H4 (cell line): Measurements from ENCODE around the gene SNX8. TPM values are rescaled to one million over a fixed set of nuclear protein-coding genes. Genes with fewer than 3 reads are reported as not detected.

Experiments
- DNase-seq: peaks from one replicate; pipeline ENCODE4 v3.0.0-alpha.2; 2015; ENCODE audit warnings: low spot score
- total RNA-seq: library from RNA; depleted of rRNA; stranded (reverse); fragments of >200 nt; shearing (Covaris generic); gene quantifications from 2 replicates; pipeline ENCODE4 v1.2.3, GENCODE V29; 2014

SNX8 gene
- total RNA-seq, 1 experiment from 2014 or later, result 27.7 TPM

DNA sequence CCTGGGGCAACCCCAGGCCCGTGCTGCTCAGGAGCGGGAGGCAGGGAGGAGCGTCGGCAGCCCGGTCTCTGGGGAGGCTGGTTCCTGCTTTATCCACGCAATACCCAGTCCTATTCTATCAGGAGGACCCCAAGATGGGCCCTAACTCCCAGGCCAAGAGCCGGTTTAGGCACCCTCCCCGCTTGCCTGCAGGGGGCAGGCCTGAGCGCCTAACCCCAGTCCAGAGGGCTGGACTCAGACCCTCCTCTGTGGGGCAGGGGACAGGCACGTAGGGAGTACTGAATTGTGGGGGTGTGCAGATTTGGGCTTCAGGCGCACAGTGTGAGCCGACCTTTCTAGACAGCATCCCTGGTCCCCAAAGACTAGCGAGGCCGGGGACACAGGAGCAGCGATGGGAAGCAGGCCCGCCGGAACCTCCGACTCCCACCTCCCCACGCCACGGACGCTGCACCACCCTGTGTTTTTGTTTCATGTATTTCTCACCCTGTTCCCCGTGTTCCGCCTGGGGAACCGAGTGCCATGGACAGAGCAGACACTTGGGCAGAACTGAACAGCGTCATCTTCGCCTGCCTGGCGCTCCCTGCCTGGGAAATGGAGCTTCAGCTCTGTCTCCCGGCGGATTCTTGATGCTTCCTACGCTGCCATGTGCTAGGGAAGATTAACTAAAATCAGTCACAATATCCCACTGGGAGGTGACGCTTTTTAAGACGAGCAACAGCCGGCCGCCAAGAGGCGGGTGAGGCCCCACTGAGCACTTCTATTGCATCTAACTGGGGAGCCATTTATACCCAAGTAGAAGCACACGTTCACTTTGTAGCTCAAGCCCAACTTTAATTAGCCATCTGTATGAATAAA is 66.9 kb downstream of the SNX8 start:
- DNase-seq, result no peak

DNA sequence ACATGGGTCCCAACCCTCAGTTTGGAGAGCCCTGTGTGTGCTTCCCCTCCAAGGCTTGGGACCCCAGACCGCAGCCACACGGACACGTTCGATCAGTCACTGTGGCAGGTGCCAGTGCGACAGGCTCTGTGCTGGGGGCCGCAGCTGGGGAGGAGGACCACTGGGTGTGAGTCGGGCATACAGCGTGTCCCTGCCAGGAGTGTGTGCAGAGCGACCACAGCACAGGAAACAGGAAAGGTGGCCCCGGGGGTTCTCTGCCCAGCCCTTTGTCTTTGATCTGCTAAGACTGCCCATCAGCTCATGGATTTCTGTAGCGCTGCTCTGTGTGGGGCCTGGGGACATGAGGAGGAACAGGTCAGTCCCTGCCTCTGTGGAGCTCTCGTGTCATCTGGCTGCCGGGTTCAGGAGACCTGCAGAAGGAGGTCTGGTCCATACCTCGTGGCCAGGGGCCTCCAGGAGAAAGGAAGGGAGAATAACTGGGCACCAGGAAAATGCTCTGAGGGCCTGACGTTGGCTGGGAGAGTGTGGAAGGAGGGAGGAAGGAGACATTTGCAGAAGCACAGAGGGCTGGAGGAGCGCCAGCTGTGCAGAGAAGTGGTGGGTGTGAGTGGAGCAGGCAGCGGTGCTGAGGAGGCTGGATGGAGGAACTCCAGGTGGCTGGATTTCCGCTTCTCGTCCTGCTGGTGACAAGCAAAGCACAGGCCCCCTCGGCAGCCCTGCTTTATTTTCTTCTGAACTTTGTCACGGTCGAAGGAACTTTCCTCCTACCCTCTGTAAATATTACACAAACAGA is 68.2 kb downstream of the SNX8 start:
- DNase-seq, result no peak

DNA sequence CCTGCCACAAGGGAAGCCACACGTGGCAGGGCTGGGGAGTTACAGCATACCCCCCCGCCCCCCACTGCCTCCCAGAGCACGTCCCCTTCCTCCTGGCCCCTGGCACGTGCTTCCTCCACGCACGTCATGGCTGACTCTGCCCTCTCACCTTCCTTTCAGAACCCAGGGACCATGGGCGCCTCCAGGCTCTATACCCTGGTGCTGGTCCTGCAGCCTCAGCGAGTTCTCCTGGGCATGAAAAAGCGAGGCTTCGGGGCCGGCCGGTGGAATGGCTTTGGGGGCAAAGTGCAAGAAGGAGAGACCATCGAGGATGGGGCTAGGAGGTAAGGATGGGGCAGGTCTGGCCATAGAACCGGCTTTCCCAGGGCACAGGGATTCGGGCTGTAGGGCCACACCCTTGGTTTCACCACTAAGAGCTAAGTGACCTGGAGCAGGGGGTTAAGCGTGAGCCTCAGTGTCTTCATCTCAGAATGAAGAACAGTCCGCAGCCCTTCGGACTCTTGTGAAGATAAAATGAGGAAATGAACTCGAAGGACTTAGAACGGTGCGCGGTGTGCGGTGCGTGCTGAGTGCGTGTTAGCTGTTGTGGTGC is 69.7 kb downstream of the SNX8 start:
- DNase-seq, result no peak

DNA sequence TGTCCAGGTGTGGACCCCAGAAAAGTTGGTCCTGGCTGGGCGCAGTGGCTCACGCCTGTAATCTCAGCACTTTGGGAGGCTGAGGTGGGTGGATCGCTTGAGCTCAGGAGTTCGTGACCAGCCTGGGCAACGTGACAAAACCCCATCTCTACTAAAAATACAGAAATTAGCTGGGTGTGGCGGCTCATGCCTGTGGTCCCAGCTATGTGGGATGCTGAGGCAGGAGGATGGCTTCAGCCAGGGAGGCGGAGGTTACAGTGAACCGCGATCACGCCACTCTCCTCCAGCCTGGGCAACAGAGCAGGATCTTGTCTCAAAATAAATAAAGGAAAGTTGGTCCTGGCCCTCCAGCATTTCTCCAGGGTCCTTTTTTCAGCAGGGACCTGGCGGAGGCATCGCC is 70.8 kb downstream of the SNX8 start:
- peak; percentile 63 for DNase-seq

DNA sequence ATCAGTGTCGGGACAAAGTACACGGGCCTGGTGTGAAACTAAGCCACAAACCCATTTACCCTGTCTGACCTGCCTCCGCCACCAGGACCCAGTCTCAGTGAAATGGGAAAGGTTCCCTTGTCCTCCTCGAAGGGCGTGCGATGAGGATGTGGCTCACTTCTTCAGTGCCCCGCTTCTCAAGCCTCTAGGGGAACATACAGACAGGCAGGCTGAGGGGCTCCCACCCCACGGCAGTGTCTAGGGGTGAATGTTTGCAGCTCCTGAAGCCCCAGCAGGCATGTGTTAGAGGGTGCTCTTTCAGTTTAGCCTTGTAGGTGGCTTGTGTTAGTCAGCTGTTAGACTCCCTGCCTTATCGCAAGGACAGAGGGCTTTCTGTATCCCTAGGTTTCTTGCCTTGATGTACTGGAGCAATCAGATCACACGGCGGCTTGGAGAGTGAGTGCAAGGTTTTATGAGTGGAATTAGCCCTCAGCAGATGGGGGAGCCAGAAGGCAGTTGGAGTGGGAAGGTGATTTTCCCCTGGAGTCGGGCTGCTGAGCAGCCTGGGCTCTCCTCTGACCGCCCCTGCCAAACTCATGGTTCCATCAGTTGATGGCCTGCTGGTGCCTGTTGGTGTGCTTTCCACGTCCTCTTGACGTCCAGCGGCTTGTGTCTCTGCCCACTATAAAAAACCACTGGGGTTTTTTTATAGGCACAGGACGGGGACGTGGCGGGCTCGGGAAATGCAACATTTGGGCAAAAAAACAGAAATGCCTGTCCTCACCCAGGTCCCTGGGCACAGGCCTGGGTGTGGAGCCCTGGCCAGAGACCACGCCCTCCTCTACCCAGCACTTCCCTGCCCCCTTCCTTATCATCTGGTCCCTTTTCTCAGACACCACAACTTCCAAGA is 71.5 kb downstream of the SNX8 start:
- no peak for DNase-seq

DNA sequence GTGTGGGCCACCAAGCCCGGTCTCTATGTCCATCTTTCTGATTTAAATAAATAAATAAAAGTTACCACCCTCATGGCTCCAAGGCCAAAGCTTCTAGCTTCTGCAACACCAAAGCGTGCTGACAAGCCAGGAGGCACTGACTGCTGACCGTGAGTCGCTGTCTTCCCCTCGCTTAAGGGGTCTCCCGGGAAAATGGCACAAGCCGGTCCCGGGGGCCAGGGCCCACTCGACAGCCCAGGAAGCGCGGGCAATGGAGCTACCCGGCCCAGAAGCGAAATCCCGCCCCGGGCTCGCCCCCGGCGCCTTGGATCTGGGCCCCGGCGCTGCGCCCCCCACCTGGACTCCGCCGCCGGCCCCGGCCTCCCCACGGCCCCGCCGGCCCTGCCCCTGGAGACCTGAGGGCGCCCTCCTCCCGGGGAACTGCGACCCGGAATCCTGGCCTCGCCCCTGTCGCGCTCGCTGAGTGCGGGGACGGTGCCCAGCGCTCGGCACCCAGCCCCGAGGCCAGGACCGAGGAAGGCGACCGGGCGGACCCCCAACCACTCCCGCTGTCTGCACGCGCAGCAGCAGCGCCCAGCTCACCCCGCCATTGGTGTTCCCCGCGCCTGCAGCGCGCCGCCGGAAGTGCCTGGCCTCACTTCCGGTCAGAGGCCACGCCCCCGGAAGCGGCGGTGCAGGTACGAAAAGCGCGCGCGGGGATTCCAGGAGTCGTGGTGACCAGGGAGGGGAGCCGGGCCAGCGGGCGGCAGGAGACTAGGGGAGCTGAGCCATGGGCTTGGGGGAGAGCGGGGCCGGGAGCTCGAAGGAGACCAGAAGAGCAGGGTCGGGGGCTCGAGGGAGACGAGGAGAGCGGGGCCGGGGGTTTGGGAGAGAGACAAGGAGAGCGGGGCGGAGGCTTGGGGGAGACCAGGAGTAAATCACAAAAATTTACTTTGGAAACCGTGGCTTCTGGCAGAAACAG is 72.4 kb downstream of the SNX8 start, which contains the start of the genes MRM2 and NUDT1:
Gene MRM2, minus strand, starts transcription at position 626 of the 961 bp plus-strand sequence. Its CDS starts 36 bp downstream, at position 590.
Gene NUDT1, plus strand, starts transcription at position 647 of the 961 bp plus-strand sequence. CDS start 2,349 bp downstream, outside the sequence.
- peak; percentile 87 for DNase-seq

DNA sequence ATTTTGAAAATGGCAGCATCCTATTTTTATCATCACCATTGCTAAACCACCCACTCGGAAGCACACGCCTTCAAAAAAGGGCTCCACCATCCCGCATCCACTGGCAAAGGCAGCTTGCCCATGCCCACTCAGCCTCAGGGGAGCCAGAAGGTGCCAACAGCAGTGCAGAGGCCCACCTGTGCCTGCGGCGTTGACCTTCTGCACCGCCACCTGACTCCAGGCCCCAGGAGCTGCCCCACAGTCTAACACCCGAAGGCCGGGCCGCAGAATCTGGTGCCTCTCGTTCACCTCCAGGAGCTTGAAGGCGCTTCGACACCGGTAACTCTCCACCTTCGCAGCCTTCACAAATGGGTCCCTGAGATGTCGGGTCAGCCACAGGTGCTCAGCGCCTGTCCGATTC is 75.0 kb downstream of the SNX8 start:
- DNase-seq, result no peak

DNA sequence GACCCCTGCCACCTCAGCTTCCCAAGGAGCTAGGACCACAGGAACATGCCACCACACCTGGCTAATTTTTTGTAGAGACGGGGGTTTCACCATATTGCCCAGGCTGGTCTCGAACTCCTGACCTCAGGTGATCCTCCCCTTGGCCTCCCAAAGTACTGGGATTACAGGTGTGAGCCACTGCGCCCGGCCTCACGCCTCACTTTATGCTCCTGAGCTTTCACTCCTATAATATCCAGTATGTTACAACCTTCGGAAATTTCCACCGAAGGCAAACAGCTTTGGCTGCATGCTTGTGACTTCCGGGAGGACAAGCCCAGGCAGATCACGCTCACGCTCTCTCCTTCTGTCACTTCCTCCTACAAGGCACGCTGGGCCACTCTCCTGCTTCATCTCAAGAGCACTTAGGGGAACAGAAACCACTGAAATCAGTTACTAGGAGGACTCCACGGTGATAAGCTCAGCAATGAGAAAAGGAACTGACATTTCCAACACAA is 77.1 kb downstream of the SNX8 start:
- DNase-seq, result no peak

DNA sequence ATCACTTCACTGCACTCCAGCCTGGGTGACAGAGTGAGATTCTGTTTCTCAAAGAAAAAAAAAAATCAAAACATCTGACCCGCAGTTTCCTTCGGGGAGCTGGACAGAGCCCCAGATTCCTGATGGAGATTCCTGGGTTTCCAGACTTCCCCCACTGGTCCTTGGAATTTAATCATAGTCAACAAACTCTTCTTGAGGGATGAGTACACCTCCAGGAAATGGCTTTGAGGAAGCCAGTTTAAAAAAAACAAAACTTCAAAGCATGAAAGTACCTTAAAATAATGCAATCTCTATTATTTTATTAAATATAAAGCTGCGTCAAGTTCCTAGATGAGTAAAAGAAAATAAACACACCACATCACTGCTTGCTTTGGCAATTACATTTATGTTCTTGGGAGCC is 80.3 kb downstream of the SNX8 start:
- DNase-seq, result no peak

DNA sequence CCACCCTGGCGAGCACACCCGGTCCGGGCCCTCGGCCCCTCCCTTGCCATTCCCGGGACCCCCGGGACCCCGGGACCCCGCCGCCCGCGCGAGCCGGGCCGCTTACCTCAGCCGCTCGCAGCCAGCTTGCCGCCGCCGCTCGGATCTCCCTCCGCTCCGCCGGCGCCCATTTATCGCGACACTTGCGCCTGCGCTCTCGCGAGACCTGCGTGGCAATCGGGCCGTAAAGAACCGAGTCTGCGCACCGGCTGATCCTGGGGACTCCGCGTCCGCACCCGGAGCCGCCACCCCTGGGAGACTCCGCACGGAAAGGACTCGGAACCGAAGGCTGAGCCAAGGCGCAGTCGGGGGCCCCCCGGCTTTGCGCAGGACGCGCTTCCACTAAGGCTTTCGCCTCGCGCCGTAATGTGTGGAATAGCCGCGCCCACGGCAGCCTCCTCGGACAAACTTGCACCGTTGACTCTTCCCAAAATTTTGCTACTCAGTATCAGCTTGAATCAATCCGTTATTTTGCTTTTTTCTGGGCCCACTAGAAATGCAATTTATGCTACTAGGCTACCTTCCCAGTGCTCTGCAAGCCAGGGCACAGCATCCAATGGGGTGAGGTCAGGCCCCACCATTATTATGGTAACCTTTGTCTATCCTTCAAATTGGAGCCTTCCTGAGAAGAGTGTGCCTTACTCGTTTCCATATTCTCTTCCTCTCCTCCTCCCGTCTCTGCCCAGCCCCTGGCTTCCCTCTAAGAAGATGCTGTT is 81.3 kb downstream of the SNX8 start, which contains the start of gene MAD1L1:
Gene MAD1L1, minus strand, starts transcription at position 180 of the 755 bp plus-strand sequence. CDS start 2,812 bp downstream, outside the sequence.
- DNase-seq, result peak; percentile 97

DNA sequence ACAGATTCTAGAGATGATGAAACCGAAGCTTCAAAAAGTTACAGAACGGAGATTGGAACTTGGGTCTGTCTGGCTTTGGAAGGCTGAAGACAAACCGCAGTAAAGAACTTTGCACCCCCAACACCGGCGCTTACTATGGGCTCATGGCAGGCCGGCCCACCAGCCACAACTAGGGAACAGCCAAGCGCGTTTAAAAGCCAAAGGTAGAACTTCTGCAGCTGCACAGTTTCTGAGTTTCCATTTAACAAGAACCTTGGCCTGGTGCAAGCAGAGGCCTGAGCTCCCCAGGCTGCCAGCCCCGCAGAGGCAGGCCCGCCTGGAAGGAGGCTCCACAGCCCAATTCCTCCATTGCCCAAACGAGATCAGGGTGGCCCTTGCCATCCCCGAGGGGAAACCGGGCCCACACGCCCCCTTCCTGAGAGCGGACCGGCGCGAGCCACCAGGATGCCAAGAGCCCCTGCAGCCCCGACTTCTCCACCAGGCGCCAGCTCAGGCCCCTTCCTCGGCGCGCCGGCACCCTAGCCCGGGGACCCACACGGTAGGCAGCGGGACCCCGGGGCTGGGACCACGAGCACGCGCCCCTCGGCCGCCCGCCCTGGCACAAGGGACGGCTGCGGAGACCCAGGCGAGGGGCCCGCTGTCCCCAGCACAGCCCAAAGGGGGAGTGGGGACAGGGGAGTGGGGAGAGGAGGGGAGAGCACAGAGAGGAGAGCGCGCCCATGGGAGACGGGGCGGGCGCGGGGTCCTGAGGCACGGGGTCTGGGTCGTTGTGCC is 82.1 kb downstream of the SNX8 start:
- DNase-seq, result no peak

DNA sequence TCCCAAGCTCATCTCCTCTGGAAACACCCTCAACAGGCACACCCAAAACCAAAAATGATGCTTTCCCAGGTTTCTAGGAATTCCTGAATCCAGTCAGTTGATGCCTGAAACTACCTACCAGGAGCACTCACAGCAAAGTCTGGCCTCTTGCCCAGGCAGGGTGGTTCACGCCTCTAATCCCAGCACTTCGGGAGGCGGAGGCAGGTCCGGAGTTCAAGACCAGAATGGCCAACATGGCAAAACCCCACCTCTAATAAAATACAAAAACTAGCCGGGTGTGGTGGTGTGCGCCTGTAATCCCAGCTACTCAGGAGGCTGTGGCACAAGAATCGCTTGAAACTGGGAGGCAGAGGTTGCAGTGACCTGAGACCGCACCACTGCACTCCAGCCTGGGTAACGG is 83.4 kb downstream of the SNX8 start:
- no peak for DNase-seq

DNA sequence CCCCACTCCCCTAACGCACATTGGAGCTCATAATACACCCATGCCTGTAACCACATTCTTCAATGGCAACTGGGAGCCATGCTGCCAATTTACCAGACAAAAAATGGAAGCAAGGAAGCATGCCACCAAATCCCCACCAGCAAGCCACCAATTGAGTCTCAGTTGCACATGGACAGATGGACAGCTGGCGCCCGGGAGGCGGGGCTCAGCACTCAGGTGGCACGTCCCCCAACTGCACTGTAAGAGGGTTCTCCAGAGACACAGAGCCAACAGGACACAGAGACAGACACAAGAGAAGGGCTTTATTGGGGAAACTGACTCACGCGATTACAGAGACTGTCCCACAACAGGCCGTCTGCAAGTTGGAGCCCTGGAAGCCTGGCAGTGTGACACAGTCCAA is 84.0 kb downstream of the SNX8 start:
- no peak for DNase-seq

DNA sequence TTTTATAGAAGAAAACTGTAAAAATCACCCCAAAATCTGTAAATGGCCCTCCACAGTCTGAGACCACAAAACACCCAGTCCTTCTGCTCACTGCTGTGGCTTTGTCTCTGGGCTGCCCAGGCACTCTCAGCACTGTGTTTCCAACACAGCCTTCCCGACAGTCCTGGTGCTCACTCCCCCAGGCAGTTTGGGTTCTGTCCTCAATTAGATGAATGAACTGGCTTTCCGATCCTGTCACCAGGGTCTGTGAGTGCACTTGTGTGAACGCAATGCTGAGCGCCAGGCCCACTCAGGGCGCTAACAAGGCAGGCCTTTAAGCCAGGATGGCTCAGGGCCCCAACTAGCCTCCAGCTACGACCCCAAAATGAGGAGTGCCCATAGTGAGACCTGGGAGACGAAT is 84.8 kb downstream of the SNX8 start:
- DNase-seq, result no peak

DNA sequence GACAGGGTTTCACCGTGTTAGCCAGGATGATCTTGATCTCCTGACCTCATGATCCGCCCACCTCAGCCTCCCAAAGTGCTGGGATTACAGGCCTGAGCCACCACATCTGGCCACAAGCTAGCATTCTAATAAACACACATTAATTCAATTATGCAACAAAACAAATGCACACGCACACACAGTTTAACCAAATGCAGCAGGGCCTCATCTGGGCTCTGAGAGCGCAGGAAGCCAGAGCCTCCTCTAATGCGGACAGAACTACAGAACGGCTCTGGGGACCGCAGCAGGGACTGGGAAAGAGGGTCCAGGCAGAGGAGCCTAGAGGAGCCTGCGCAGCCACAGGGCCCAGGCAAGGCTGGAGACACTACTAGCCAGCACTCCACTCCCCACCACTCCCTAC is 85.3 kb downstream of the SNX8 start:
- DNase-seq, result no peak

DNA sequence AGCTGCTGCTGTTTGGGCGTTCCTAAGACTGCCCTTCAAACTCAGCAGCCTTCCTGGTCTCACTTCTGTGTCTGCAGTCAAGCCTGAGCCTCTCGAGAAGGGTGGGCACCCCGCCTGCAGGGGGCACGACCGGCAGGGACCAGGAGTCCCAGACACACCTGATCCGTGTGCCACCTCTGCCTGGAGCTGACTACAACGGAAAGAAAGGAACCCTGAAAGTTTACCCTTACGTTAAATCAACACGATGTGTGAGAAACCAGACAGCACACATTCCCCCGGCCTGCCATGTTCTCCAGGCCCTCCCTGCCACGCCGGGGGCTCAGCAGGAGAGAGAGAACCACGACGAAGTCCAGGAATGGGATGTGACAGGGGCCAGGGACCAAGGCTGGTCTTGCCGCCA is 86.5 kb downstream of the SNX8 start:
- DNase-seq, result no peak

DNA sequence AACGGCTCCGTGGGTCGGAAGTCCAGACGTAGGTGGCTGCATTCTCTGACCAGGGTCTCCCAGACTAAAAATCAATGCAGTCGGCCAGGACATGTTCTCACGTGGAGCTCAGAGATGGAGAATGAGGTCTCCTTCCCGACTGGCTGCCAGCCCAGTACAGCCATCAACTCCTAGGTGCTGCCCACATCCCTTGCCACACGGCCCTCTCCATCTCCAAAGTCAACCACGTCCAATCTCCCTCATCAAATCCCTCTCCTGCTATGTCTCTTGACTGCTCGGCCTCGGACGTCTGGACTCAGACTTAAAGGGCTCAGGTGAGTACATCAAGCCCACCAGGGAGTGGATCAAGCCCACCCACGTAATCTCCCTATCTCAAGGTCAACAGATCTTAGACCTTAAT is 88.4 kb downstream of the SNX8 start:
- no peak for DNase-seq

DNA sequence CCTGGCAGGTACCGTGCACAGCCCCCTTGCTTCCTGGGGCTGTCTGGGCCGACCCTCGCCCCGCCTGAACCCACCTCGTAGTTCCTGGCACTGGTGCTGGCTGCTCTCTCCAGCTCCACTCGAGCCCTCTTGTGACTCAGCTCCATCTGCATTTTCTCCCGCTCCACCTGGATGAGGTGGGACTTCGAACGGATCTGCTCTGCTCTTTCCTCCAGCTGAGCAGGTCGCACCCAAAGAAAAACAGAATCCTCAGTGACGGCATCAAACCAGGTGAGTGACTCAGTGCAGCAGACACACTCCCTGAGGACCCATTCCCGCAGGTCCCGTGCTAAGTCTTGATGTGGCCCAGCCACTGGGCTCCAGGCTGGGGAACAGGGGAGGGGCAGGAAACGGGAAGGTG is 88.9 kb downstream of the SNX8 start:
- no peak for DNase-seq
